GM23338 (cell line): ENCODE data around the gene WDR20. TPM values are rescaled to one million over a fixed set of nuclear protein-coding genes. Genes with fewer than 3 reads are reported as not detected.

Experiments used
- ATAC-seq: fragments of 200-7000 bp; cut with Tn5 transposase; 3 replicates; pipeline ENCODE4 v1.9.1; 2020
- DNase-seq: peaks from one replicate; pipeline ENCODE4 v3.0.0-alpha.2; 2015; ENCODE audit warnings: low spot score
- H2AFZ ChIP-seq: fragments of 200-600 bp; sonication (generic); 2 replicates; pipeline ENCODE4 v1.8.0; 2016; ENCODE audit warnings: antibody characterized with exemption, mild to moderate bottlenecking, moderate library complexity
- H3F3A ChIP-seq: fragments of 200-600 bp; sonication (generic); replicated peaks from 2 replicates; pipeline ENCODE4 v1.8.0; 2017; ENCODE audit warnings: antibody characterized with exemption, mixed run types, low read depth
- H3K27ac ChIP-seq: fragments of 200-600 bp; sonication (generic); 2 replicates; pipeline ENCODE4 v1.6.1; 2016; ENCODE audit warnings: low read depth
- H3K27me3 ChIP-seq: fragments of 200-600 bp; sonication (generic); 2 replicates; pipeline ENCODE4 v1.8.0; 2016; ENCODE audit warnings: mild to moderate bottlenecking, mixed run types, moderate library complexity; ENCODE audit not compliant: insufficient read depth
- H3K36me3 ChIP-seq: fragments of 200-600 bp; sonication (generic); 2 replicates; pipeline ENCODE4 v1.8.0; 2016; ENCODE audit warnings: mild to moderate bottlenecking; ENCODE audit not compliant: insufficient read depth
- H3K4me1 ChIP-seq: fragments of 200-600 bp; sonication (generic); 2 replicates; pipeline ENCODE4 v1.8.0; 2016; ENCODE audit warnings: mild to moderate bottlenecking, moderate library complexity; ENCODE audit not compliant: insufficient read depth
- H3K4me2 ChIP-seq: fragments of 200-600 bp; sonication (generic); 2 replicates; pipeline ENCODE4 v1.7.1; 2017; ENCODE audit warnings: mixed run types
- H3K4me3 ChIP-seq: fragments of 200-600 bp; sonication (generic); 2 replicates; pipeline ENCODE4 v1.6.1; 2016; ENCODE audit warnings: mixed run types
- H3K79me2 ChIP-seq: fragments of 200-600 bp; sonication (generic); replicated peaks from 2 replicates; pipeline ENCODE4 v1.8.0; 2017; ENCODE audit warnings: mild to moderate bottlenecking; ENCODE audit not compliant: insufficient read depth
- H3K9me2 ChIP-seq: fragments of 200-600 bp; sonication (generic); 2 replicates; pipeline ENCODE4 v1.8.0; 2017; ENCODE audit not compliant: insufficient read depth
- H4K20me1 ChIP-seq: fragments of 200-600 bp; sonication (generic); replicated peaks from 2 replicates; pipeline ENCODE4 v1.8.0; 2017; ENCODE audit warnings: mild to moderate bottlenecking; ENCODE audit not compliant: insufficient read depth
- H3K27ac Mint-ChIP-seq: 2 replicates; pipeline ENCODE4 v1.8.0; 2020; ENCODE audit warnings: inconsistent platforms, mild to moderate bottlenecking, moderate library complexity, mixed read lengths
- H3K27me3 Mint-ChIP-seq: 3 replicates; pipeline ENCODE4 v1.8.0; 2022; ENCODE audit warnings: low read depth, mild to moderate bottlenecking, moderate library complexity, mixed read lengths, inconsistent platforms; ENCODE audit not compliant: insufficient read depth, poor library complexity
- H3K36me3 Mint-ChIP-seq: 3 replicates; pipeline ENCODE4 v1.8.0; 2021; ENCODE audit warnings: low read depth, mild to moderate bottlenecking, inconsistent platforms, moderate library complexity, mixed read lengths
- H3K4me1 Mint-ChIP-seq: 3 replicates; pipeline ENCODE4 v1.8.0; 2020; ENCODE audit warnings: mild to moderate bottlenecking, inconsistent platforms, mixed read lengths
- H3K4me3 Mint-ChIP-seq: 3 replicates; pipeline ENCODE4 v1.8.0; 2021; ENCODE audit warnings: moderate library complexity, mild to moderate bottlenecking, inconsistent platforms, mixed read lengths
- H3K9me3 Mint-ChIP-seq: 3 replicates; pipeline ENCODE4 v1.8.0; 2020; ENCODE audit warnings: moderate library complexity, mild to moderate bottlenecking, inconsistent platforms, mixed read lengths
- CREB1 ChIP-seq: fragments of 250-450 bp; sonication (Bioruptor Pico); IDR thresholded peaks from 2 replicates; pipeline ENCODE4 v1.5.0; 2020; ENCODE audit warnings: low read depth, mild to moderate bottlenecking, moderate library complexity
- CTCF ChIP-seq, 2 experiments: fragments of 200-600 bp in 1 of 2; sonication (generic) in 1 of 2; conservative IDR thresholded peaks; 2 replicates each; pipeline versions ENCODE4 v1.5.1 to v1.6.1; 2016 to 2017; ENCODE audit warnings: antibody characterized with exemption in 2 of 2, low read depth in 2 of 2, mild to moderate bottlenecking in 2 of 2, moderate library complexity in 1 of 2
- ETS1 ChIP-seq: IDR thresholded peaks from 2 replicates; pipeline ENCODE4 v1.6.1; 2016; ENCODE audit warnings: antibody characterized with exemption
- EZH2 ChIP-seq: fragments of 200-600 bp; sonication (generic); IDR thresholded peaks from one replicate; pipeline ENCODE4 v1.8.0; 2017; ENCODE audit warnings: antibody characterized with exemption, mild to moderate bottlenecking, low read depth; ENCODE audit not compliant: unreplicated experiment
- EZH2phosphoT487 ChIP-seq: fragments of 200-600 bp; sonication (generic); IDR thresholded peaks from one replicate; pipeline ENCODE4 v1.8.1; 2018; ENCODE audit warnings: antibody characterized with exemption; ENCODE audit not compliant: unreplicated experiment
- JUNB ChIP-seq: IDR thresholded peaks from one replicate; pipeline ENCODE4 v1.6.1; 2016; ENCODE audit warnings: antibody characterized with exemption; ENCODE audit not compliant: unreplicated experiment
- NANOG ChIP-seq: IDR thresholded peaks from 2 replicates; pipeline ENCODE4 v1.6.1; 2016; ENCODE audit warnings: antibody characterized with exemption, borderline replicate concordance
- POLR2AphosphoS5 ChIP-seq: IDR thresholded peaks from 2 replicates; pipeline ENCODE4 v1.6.1; 2016; ENCODE audit warnings: antibody characterized with exemption, low read depth
- REST ChIP-seq: IDR thresholded peaks from one replicate; pipeline ENCODE4 v1.6.1; 2018; ENCODE audit warnings: antibody characterized with exemption; ENCODE audit not compliant: unreplicated experiment
- STAT1 ChIP-seq: IDR thresholded peaks from one replicate; pipeline ENCODE4 v1.6.1; 2016; ENCODE audit warnings: antibody characterized with exemption; ENCODE audit not compliant: unreplicated experiment
- ZNF114 ChIP-seq: fragments of 250-450 bp; sonication (Bioruptor Pico); IDR thresholded peaks from 2 replicates; pipeline ENCODE4 v1.5.0; 2020; ENCODE audit warnings: mild to moderate bottlenecking, moderate library complexity
- ZNF331 ChIP-seq: fragments of 250-450 bp; sonication (Bioruptor Pico); IDR thresholded peaks from 2 replicates; pipeline ENCODE4 v1.5.0; 2020; ENCODE audit warnings: low read depth, mild to moderate bottlenecking, moderate library complexity
- ZNF462 ChIP-seq: fragments of 250-450 bp; sonication (Bioruptor Pico); IDR thresholded peaks from 2 replicates; pipeline ENCODE4 v1.5.0; 2020; ENCODE audit warnings: mild to moderate bottlenecking, moderate library complexity
- polyA plus RNA-seq: library from polyadenylated mRNA; unstranded; fragments of >200 nt; fragmentation: Nextera tagmentation; extraction: Ambion mirVana; gene quantifications from 2 replicates; pipeline ENCODE4 v1.2.1, GENCODE V29; 2016
- total RNA-seq: library from RNA; depleted of rRNA; stranded (reverse); fragments of >200 nt; shearing (Covaris generic); gene quantifications from 2 replicates; pipeline ENCODE4 v1.2.3, GENCODE V29; 2014

Gene WDR20
- total and polyA plus RNA-seq, 2 experiments from 2014 or later: 17.9 to 21.0 TPM

GRCh38 chr14:102187044-102187443, 47.3 kb downstream of the WDR20 start:
- Histone ChIP-seq H3K27me3 (no peaks in the 10 kb centered on the region), H2AFZ (no peak overlapping the region), H3K4me1 (peaks cover 29% of the 10 kb centered on the region), H3K79me2 (peaks cover 97% of the 10 kb centered on the region), H3K4me3 (no peak overlapping the region), H3K27ac (peak overlapping the region; percentile 74), H3F3A (no peaks in the 10 kb centered on the region), H3K36me3 (no peaks in the 10 kb centered on the region), H3K4me2 (no peak overlapping the region), H3K9me2 (no peaks in the 10 kb centered on the region), H4K20me1 (peaks cover 11% of the 10 kb centered on the region; the same call in 1 of the 2 replicates)
- Mint-ChIP-seq H3K36me3 (no peaks in the 10 kb centered on the region), H3K27me3 (peaks cover 6% of the 10 kb centered on the region), H3K4me1 (peaks cover 42% of the 10 kb centered on the region), H3K9me3 (no peaks in the 10 kb centered on the region), H3K4me3 (no peak overlapping the region), H3K27ac (peak overlapping the region; percentile 62)
- DNase-seq (no peak), ATAC-seq (no peak)
- TF ChIP-seq STAT1 (no peak), NANOG (no peak), CTCF (conservative IDR thresholded peaks at IDR 0.05; ENCODE audit: low read depth in 2 of 2) (no peak), EZH2 (no peak), CREB1 (CRISPR knock-in tag) (no peak), EZH2phosphoT487 (no peak), ZNF114 (CRISPR knock-in tag) (no peak), POLR2AphosphoS5 (no peak), ETS1 (no peak), JUNB (no peak), ZNF331 (no peak), REST (no peak), ZNF462 (CRISPR knock-in tag) (no peak)
